ENCODE measurements around the gene SP110. TPM values are rescaled to one million over a fixed set of nuclear protein-coding genes. Genes with fewer than 3 reads are reported as not detected.
A peak's percentile ranks its signal among the peaks of the same experiment; 100 is the strongest.

SP110 gene
- total RNA-seq, 4 donors from 2014 or later = 13.7 to 181 (median 24.4) TPM

GRCh38 chr2:230170532-230170931, 49.3 kb downstream of the SP110 start:
- H3K27me3 ChIP-seq = no peaks in the 10 kb centered on the region
- H3K4me1 ChIP-seq = peaks cover 0 to 3% (median 0%) of the 10 kb centered on the region in 4 donors
- no peak for TF ChIP-seq CTCF (IDR thresholded peaks at IDR 0.05)
- no peak for TF ChIP-seq POLR2A (IDR thresholded peaks at IDR 0.05)
- H3K36me3 ChIP-seq = peaks cover 0 to 11% (median 0%) of the 10 kb centered on the region in 3 donors
- peak in 1 of 3 donors; percentile 64 for DNase-seq
- H3K4me3 ChIP-seq = peak overlapping the region in 2 of 4 donors; percentile 6 to 10
- H3K9me3 ChIP-seq = no peaks in the 10 kb centered on the region
- peak overlapping the region in 2 of 4 donors; percentile 19 to 41 for H3K27ac ChIP-seq

- no peak for TF ChIP-seq CTCF (IDR thresholded peaks at IDR 0.05)
- no peak for TF ChIP-seq POLR2A (IDR thresholded peaks at IDR 0.05)
- no peak overlapping the region for H3K4me3 ChIP-seq
- no peak for DNase-seq
These were observed 53.1 kb downstream of the SP110 start for GRCh38 chr2:230166557-230167170.

GRCh38 chr2:230164139-230164538, 55.6 kb downstream of the SP110 start:
- H3K36me3 ChIP-seq = peaks cover 0 to 5% (median 0%) of the 10 kb centered on the region in 3 donors
- no peaks in the 10 kb centered on the region for H3K4me1 ChIP-seq
- H3K4me3 ChIP-seq = no peak overlapping the region
- H3K27ac ChIP-seq = no peak overlapping the region
- H3K9me3 ChIP-seq = no peaks in the 10 kb centered on the region
- no peak for DNase-seq
- H3K27me3 ChIP-seq = no peaks in the 10 kb centered on the region
- no peak for TF ChIP-seq CTCF (IDR thresholded peaks at IDR 0.05)
- TF ChIP-seq POLR2A (IDR thresholded peaks at IDR 0.05) = no peak

More at GRCh38 chr2:230166557-230167170, 53.1 kb downstream of the SP110 start:
- Histone ChIP-seq H3K27ac (no peak overlapping the region), H3K9me3 (no peaks in the 10 kb centered on the region), H3K36me3 (peaks cover 0 to 5% (median 0%) of the 10 kb centered on the region in 3 donors), H3K4me1 (peaks cover 0 to 3% (median 0%) of the 10 kb centered on the region in 4 donors), H3K27me3 (no peaks in the 10 kb centered on the region)

GRCh38 chr2:230162981-230163380, 56.8 kb downstream of the SP110 start:
- TF ChIP-seq POLR2A (IDR thresholded peaks at IDR 0.05) = no peak
- no peak for TF ChIP-seq CTCF (IDR thresholded peaks at IDR 0.05)
- Histone ChIP-seq H3K27ac (no peak overlapping the region), H3K4me3 (no peak overlapping the region), H3K4me1 (no peaks in the 10 kb centered on the region), H3K9me3 (no peaks in the 10 kb centered on the region), H3K36me3 (peaks cover 0 to 5% (median 0%) of the 10 kb centered on the region in 3 donors), H3K27me3 (no peaks in the 10 kb centered on the region)
- DNase-seq = no peak

GRCh38 chr2:230161184-230161583, 58.6 kb downstream of the SP110 start:
- Histone ChIP-seq H3K27me3 (no peaks in the 10 kb centered on the region), H3K36me3 (no peaks in the 10 kb centered on the region), H3K4me1 (no peaks in the 10 kb centered on the region), H3K4me3 (no peak overlapping the region), H3K27ac (no peak overlapping the region), H3K9me3 (no peaks in the 10 kb centered on the region)
- TF ChIP-seq CTCF (IDR thresholded peaks at IDR 0.05) (no peak), POLR2A (IDR thresholded peaks at IDR 0.05) (no peak)
- DNase-seq = no peak

Data from Peyer's patch (tissue), 4 donors.